ENCODE results near the gene DELE1. TPM values are rescaled to one million over a fixed set of nuclear protein-coding genes. Genes with fewer than 3 reads are reported as not detected.

Gene DELE1
- total RNA-seq, 1 experiment from 2014 or later = 124 TPM

DNA sequence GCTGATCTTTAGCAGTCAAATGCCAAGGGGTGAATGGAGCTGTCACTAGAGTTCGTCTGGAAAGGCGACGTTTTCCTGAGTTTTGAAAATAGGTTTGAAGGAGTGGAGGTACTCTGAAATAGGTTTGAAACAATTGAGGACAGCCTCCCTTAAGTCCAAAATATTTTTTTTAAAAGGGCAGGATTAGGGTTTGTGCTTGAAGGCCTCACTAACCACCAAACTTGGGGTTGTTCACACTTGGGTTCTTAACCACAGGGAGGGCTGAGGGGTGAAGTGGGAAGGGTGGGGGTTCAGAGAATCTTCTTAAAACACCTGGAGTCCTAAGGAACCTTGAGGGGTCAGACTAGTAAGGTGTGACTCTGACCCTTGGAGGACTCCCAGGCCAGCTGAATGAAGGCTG is 37.8 kb downstream of the DELE1 start:
- no peaks in the 10 kb centered on the region for H3K9me3 ChIP-seq (ENCODE audit: low read length)

DNA sequence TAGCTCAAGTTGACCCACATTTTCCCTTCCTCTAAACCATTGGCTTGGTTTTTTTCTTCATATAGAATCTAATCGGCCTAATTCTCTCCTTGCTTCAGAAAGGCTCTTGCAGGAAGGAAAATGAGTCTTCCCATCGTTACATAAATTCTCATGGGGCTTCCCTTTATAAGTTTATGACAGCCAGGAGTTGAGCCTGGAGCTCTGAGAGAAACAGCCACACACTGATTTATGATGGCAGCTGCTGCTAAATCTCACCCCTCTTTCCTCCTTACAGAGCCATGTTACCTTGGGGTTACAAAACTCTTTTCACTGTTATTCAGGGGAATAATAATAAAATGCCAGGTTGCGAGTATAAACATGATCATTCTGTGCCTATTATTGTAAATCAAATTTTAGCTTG is 40.0 kb downstream of the DELE1 start:
- Histone ChIP-seq H3K4me2 (ENCODE audit: low read depth, low read length, poor library complexity, severe bottlenecking) (no peak overlapping the region), H3K4me1 (ENCODE audit: low read length) (peaks cover 37% of the 10 kb centered on the region), H3K27me3 (ENCODE audit: low read length) (no peaks in the 10 kb centered on the region), H3K9ac (ENCODE audit: low read length) (no peak overlapping the region), H2AFZ (ENCODE audit: low read length) (no peak overlapping the region), H3K79me2 (ENCODE audit: low read length) (no peaks in the 10 kb centered on the region), H3K27ac (ENCODE audit: low read length) (no peak overlapping the region), H3K4me3 (ENCODE audit: low read length) (no peak overlapping the region), H3K9me3 (ENCODE audit: low read length) (no peaks in the 10 kb centered on the region), H4K20me1 (ENCODE audit: insufficient read depth, low read depth, low read length) (no peaks in the 10 kb centered on the region), H3K9me2 (replicated peaks; ENCODE audit: insufficient read depth, low read length) (no peaks in the 10 kb centered on the region), H3K36me3 (ENCODE audit: insufficient read depth, low read length) (no peaks in the 10 kb centered on the region)
- DNase-seq = no peak

More for the DNA sequence above, 37.8 kb downstream of the DELE1 start:
- no peak overlapping the region for H3K4me3 ChIP-seq (ENCODE audit: low read length)
- DNase-seq = no peak
- H3K4me2 ChIP-seq (ENCODE audit: low read depth, low read length, poor library complexity, severe bottlenecking) = no peak overlapping the region
- no peaks in the 10 kb centered on the region for H3K36me3 ChIP-seq (ENCODE audit: insufficient read depth, low read length)
- H3K9ac ChIP-seq (ENCODE audit: low read length) = peak overlapping the region; percentile 0; the same call in 1 of the 2 replicates
- no peaks in the 10 kb centered on the region for H3K9me2 ChIP-seq (replicated peaks; ENCODE audit: insufficient read depth, low read length)
- H3K79me2 ChIP-seq (ENCODE audit: low read length) = no peaks in the 10 kb centered on the region
- no peaks in the 10 kb centered on the region for H3K27me3 ChIP-seq (ENCODE audit: low read length)
- H3K4me1 ChIP-seq (ENCODE audit: low read length) = peaks cover 15% of the 10 kb centered on the region
- no peak overlapping the region for H2AFZ ChIP-seq (ENCODE audit: low read length)
- no peak overlapping the region for H3K27ac ChIP-seq (ENCODE audit: low read length)
- no peaks in the 10 kb centered on the region for H4K20me1 ChIP-seq (ENCODE audit: insufficient read depth, low read depth, low read length)

DNA sequence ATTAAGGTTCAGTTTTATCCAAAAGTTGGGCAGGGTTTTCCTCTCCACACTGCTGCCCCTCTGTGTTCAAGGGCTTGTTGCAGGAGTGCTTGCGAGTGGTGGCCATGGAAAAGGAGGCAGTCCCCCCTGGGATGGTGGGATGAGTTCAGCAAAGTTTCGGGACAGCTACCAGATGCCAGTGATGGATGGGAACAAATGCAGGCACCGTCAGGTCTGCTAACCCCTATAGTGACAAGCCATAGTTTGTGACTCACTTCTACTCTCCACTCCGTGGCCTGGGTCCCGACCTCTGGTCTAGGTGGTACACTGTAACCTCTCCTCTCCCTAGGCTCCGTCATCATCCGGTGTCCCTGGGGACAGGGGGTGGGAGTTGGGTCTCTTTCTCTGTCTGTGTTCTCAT is 41.4 kb downstream of the DELE1 start:
- no peak for DNase-seq
- peaks cover 43% of the 10 kb centered on the region for H3K4me1 ChIP-seq (ENCODE audit: low read length)
- H3K36me3 ChIP-seq (ENCODE audit: insufficient read depth, low read length) = no peaks in the 10 kb centered on the region
- H3K9me3 ChIP-seq (ENCODE audit: low read length) = no peaks in the 10 kb centered on the region
- peaks cover 7% of the 10 kb centered on the region for H3K79me2 ChIP-seq (ENCODE audit: low read length)
- H3K4me3 ChIP-seq (ENCODE audit: low read length) = no peak overlapping the region
- no peaks in the 10 kb centered on the region for H3K9me2 ChIP-seq (replicated peaks; ENCODE audit: insufficient read depth, low read length)
- no peak overlapping the region for H2AFZ ChIP-seq (ENCODE audit: low read length)
- H3K4me2 ChIP-seq (ENCODE audit: low read depth, low read length, poor library complexity, severe bottlenecking) = no peak overlapping the region
- H4K20me1 ChIP-seq (ENCODE audit: insufficient read depth, low read depth, low read length) = no peaks in the 10 kb centered on the region
- no peaks in the 10 kb centered on the region for H3K27me3 ChIP-seq (ENCODE audit: low read length)
- no peak overlapping the region for H3K9ac ChIP-seq (ENCODE audit: low read length)
- H3K27ac ChIP-seq (ENCODE audit: low read length) = no peak overlapping the region

DNA sequence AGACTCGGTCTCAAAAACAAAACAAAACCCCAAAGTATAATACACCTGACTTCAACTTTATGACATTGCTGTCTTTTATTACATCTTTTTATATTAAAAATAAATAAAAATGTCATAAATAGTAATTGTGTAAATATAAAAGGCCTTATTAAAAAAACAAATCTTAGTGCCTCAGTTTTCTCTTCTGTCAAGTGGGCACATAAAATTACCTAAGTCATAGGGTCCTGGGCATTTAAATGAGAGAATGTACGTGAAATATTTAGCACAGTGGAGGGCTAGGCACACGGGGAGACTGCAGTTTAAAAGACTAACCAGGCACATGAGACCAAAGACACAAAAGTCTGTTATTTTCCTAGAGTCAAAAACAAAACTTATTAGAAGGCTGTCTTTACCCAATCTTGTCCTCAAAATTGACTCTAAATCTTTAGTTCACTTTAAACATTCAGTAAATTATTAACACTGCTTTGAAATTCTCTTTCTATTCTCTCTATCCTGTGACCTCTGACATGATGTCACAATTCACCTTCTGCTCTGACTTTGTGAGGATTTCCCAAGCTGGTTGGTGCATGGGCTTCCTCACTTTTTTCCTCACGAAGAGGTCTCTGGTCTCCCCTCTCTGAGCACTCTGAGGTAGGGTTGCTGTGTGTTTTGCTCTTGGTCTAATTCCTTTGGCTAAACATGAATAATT is 42.7 kb downstream of the DELE1 start:
- Histone ChIP-seq H3K9me2 (replicated peaks; ENCODE audit: insufficient read depth, low read length) (no peaks in the 10 kb centered on the region), H3K79me2 (ENCODE audit: low read length) (peaks cover 13% of the 10 kb centered on the region), H3K36me3 (ENCODE audit: insufficient read depth, low read length) (no peaks in the 10 kb centered on the region), H3K4me2 (ENCODE audit: low read depth, low read length, poor library complexity, severe bottlenecking) (peak overlapping the region; percentile 84), H3K27ac (ENCODE audit: low read length) (peak overlapping the region; percentile 98), H4K20me1 (ENCODE audit: insufficient read depth, low read depth, low read length) (no peaks in the 10 kb centered on the region), H3K9me3 (ENCODE audit: low read length) (no peaks in the 10 kb centered on the region), H2AFZ (ENCODE audit: low read length) (no peak overlapping the region; the same call in 1 of the 2 replicates), H3K4me1 (ENCODE audit: low read length) (peaks cover 43% of the 10 kb centered on the region), H3K9ac (ENCODE audit: low read length) (no peak overlapping the region), H3K27me3 (ENCODE audit: low read length) (no peaks in the 10 kb centered on the region), H3K4me3 (ENCODE audit: low read length) (0 out of 2 replicates have a peak overlapping the region, but pooled peaks have one; percentile 91)
- no peak for DNase-seq

DNA sequence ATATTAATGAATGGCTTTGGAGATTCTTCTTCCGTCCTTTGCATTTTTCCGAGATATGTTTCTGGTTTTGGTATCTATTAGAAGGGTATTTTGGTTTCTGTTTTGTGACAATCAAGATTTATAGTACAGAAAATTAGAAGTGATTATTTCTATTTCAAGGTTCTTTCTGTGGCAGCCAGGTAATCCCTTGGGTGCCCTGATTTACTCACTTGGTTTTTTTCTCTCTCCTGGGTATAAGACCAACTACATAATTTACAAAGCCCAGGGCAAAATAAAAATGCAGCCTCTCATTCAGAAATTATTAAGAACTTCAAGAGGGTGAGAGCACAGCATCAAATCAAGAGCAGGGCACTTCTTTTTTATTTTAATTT is 43.3 kb downstream of the DELE1 start:
- Histone ChIP-seq H3K27me3 (ENCODE audit: low read length) (no peaks in the 10 kb centered on the region), H3K9me2 (replicated peaks; ENCODE audit: insufficient read depth, low read length) (no peaks in the 10 kb centered on the region), H3K4me1 (ENCODE audit: low read length) (peaks cover 43% of the 10 kb centered on the region), H3K4me2 (ENCODE audit: low read depth, low read length, poor library complexity, severe bottlenecking) (peak overlapping the region; percentile 84), H3K9me3 (ENCODE audit: low read length) (no peaks in the 10 kb centered on the region), H3K27ac (ENCODE audit: low read length) (peak overlapping the region; percentile 98), H4K20me1 (ENCODE audit: insufficient read depth, low read depth, low read length) (no peaks in the 10 kb centered on the region), H3K4me3 (ENCODE audit: low read length) (peak overlapping the region; percentile 91; the same call in 1 of the 2 replicates), H3K9ac (ENCODE audit: low read length) (peak overlapping the region; percentile 38; the same call in 1 of the 2 replicates), H3K36me3 (ENCODE audit: insufficient read depth, low read length) (peaks cover under 1% of the 10 kb centered on the region; the same call in 1 of the 2 replicates), H2AFZ (ENCODE audit: low read length) (no peak overlapping the region; the same call in none of the 2 replicates), H3K79me2 (ENCODE audit: low read length) (peaks cover 17% of the 10 kb centered on the region)
- peak; percentile 62 for DNase-seq

DNA sequence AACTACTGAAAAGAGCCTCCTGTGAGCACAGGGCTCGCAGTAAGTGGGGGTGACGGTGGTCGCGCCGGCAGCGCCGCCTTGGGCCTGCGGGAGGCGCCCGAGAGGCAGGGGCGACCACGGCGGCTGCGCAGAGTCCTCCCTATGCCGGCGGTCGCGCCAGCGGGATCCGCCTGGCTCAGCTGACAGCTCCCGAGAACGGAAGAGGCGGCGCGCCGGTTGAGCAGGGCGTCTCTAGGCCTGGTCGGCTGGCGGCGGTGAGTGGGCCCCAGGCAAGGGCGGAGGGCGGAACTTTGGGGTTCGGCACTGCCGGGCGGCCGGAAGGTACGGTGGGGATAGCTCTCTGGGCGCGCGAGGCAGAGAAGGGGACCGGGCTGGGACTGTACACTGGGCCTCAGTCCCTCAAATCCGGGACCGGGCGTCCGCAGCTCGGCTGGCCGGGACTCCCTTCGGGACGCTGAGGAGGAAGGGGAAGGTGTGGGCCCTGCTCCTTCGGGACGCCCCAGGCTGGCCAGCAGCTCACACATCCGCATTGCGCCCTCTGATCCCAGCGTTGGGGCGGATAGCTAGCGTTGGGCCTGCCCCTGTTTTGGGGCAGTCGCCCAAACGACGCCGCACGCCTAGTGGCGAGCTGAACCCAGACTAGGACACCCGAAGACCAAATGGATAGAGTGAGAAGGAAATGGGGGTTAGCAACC is 45.4 kb downstream of the DELE1 start, which contains the start of gene RNF14:
RNF14 (plus strand) TSS at position 192 of the 695 bp plus-strand sequence. CDS start 4,484 bp downstream, outside the sequence.
- peaks cover 43% of the 10 kb centered on the region for H3K4me1 ChIP-seq (ENCODE audit: low read length)

DNA sequence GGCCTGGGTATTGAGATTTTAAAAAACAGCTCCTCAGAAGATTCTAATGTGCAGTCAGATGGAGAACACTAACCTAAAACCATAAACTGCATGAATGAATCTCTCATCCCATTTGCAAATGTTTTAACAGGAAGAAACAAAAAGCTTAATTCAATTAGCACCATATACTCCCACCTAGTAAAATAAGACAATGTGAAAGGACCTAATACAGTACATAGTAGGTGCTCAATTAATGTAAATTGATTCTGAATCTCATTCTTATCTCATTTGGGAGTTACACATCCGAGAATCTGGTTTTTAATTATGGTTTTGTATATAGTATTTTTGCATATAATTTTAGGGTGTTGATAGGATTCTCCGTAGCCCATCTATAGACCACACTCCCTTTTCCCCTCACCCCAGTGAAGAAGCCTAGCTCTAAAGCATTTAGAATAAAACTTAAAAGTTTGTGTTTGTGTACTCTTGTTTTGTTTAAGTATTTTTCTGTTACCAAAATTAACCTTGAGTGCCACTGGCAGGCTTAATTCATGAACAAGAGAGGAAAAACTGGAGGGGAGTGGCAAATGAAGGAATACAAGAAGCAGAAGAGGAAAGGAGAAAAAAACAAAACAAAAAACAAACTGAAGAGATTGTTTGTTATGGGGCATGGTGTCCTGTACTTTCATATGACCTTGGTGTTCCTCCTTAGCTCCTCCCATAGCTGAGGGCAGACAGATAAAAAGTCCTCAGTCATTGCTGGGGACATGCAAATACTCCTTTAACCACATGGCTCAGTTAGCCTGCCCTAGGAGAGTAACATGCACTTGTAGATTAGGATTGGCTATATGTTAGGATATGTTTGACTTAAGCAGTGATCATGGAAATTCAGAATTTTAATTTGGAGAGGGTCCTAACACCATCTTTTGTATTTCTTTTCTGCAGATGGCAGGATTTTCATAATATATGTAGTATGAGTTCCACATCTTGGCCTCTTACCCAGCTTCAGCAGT is 46.4 kb downstream of the DELE1 start:
- peak overlapping the region; percentile 91 for H3K4me3 ChIP-seq (ENCODE audit: low read length)
- peak; percentile 94 for DNase-seq
- no peaks in the 10 kb centered on the region for H4K20me1 ChIP-seq (ENCODE audit: insufficient read depth, low read depth, low read length)
- H3K4me2 ChIP-seq (ENCODE audit: low read depth, low read length, poor library complexity, severe bottlenecking) = peak overlapping the region; percentile 84
- no peaks in the 10 kb centered on the region for H3K9me2 ChIP-seq (replicated peaks; ENCODE audit: insufficient read depth, low read length)
- peaks cover 43% of the 10 kb centered on the region for H3K4me1 ChIP-seq (ENCODE audit: low read length)
- peak overlapping the region; percentile 98 for H3K27ac ChIP-seq (ENCODE audit: low read length)
- peaks cover 29% of the 10 kb centered on the region for H3K79me2 ChIP-seq (ENCODE audit: low read length)
- no peaks in the 10 kb centered on the region for H3K27me3 ChIP-seq (ENCODE audit: low read length)
- H3K9me3 ChIP-seq (ENCODE audit: low read length) = no peaks in the 10 kb centered on the region
- no peak overlapping the region for H2AFZ ChIP-seq (ENCODE audit: low read length)
- peaks cover 16% of the 10 kb centered on the region; the same call in 1 of the 2 replicates for H3K36me3 ChIP-seq (ENCODE audit: insufficient read depth, low read length)
- peak overlapping the region; percentile 97 for H3K9ac ChIP-seq (ENCODE audit: low read length)

More for the DNA sequence above, 45.4 kb downstream of the DELE1 start, which contains the start of gene RNF14:
- Histone ChIP-seq H3K79me2 (ENCODE audit: low read length) (peaks cover 23% of the 10 kb centered on the region), H3K9me3 (ENCODE audit: low read length) (no peaks in the 10 kb centered on the region), H3K4me2 (ENCODE audit: low read depth, low read length, poor library complexity, severe bottlenecking) (peak within 1 kb of the TSS; percentile 84), H3K9ac (ENCODE audit: low read length) (peak within 1 kb of the TSS; percentile 97), H3K27ac (ENCODE audit: low read length) (peak within 1 kb of the TSS; percentile 98), H2AFZ (ENCODE audit: low read length) (peak within 1 kb of the TSS; percentile 89), H4K20me1 (ENCODE audit: insufficient read depth, low read depth, low read length) (no peaks in the 10 kb centered on the region), H3K36me3 (ENCODE audit: insufficient read depth, low read length) (peaks cover 6% of the 10 kb centered on the region; the same call in 1 of the 2 replicates), H3K9me2 (replicated peaks; ENCODE audit: insufficient read depth, low read length) (no peaks in the 10 kb centered on the region), H3K4me3 (ENCODE audit: low read length) (peak within 1 kb of the TSS; percentile 91), H3K27me3 (ENCODE audit: low read length) (no peaks in the 10 kb centered on the region)
- peak; percentile 98 for DNase-seq

All from Karpas-422 (cell line).